ENCODE results near the gene PTCH2.

PTCH2 gene

GRCh38 chr1:44807364-44808062 is 35.5 kb downstream of the PTCH2 start:
- WGBS, result 37% methylated on average over 16 of the region's 16 CpGs
- peaks cover 30% of the 10 kb centered on the region for H3K4me1 ChIP-seq (ENCODE audit: insufficient read depth, low read length)
- peaks cover 29% of the 10 kb centered on the region for H3K36me3 ChIP-seq (ENCODE audit: insufficient read depth, low read length)
- peak overlapping the region; percentile 6; the same call in 1 of the 2 replicates for H3K4me3 ChIP-seq (ENCODE audit: low read length)
- no peaks in the 10 kb centered on the region for H3K27me3 ChIP-seq (ENCODE audit: insufficient read depth, low read length)
- H3K27ac ChIP-seq (ENCODE audit: low read depth, low read length), result peak overlapping the region; percentile 99
- H3K9ac ChIP-seq (ENCODE audit: low read depth, low read length), result peak overlapping the region; percentile 85
- H3K9me3 ChIP-seq (ENCODE audit: insufficient read depth, low read depth, low read length), result no peaks in the 10 kb centered on the region

- 79% methylated on average over 7 of the region's 7 CpGs for WGBS
- H3K4me1 ChIP-seq (ENCODE audit: insufficient read depth, low read length), result peaks cover 30% of the 10 kb centered on the region
- H3K27ac ChIP-seq (ENCODE audit: low read depth, low read length), result peak within 1 kb of the TSS; percentile 99
- peak within 1 kb of the TSS; percentile 6; the same call in 1 of the 2 replicates for H3K4me3 ChIP-seq (ENCODE audit: low read length)
- H3K27me3 ChIP-seq (ENCODE audit: insufficient read depth, low read length), result no peaks in the 10 kb centered on the region
- peak within 1 kb of the TSS; percentile 85 for H3K9ac ChIP-seq (ENCODE audit: low read depth, low read length)
- peaks cover 29% of the 10 kb centered on the region for H3K36me3 ChIP-seq (ENCODE audit: insufficient read depth, low read length)
- no peaks in the 10 kb centered on the region for H3K9me3 ChIP-seq (ENCODE audit: insufficient read depth, low read depth, low read length)
These were observed 36.2 kb downstream of the PTCH2 start, which contains the start of gene DYNLT4 for GRCh38 chr1:44806704-44807363. TSS of gene DYNLT4 (minus strand) at chr1:44807351. CDS start at chr1:44806668, 683 bp downstream.

GRCh38 chr1:44806025-44806703 is 36.9 kb downstream of the PTCH2 start:
- no peak overlapping the region for H3K4me3 ChIP-seq (ENCODE audit: low read length)
- H3K27ac ChIP-seq (ENCODE audit: low read depth, low read length), result peak overlapping the region; percentile 99
- no peaks in the 10 kb centered on the region for H3K9me3 ChIP-seq (ENCODE audit: insufficient read depth, low read depth, low read length)
- 97% methylated on average over 70 of the region's 70 CpGs for WGBS
- peaks cover 29% of the 10 kb centered on the region for H3K36me3 ChIP-seq (ENCODE audit: insufficient read depth, low read length)
- H3K9ac ChIP-seq (ENCODE audit: low read depth, low read length), result peak overlapping the region; percentile 85
- H3K4me1 ChIP-seq (ENCODE audit: insufficient read depth, low read length), result peaks cover 30% of the 10 kb centered on the region
- no peaks in the 10 kb centered on the region for H3K27me3 ChIP-seq (ENCODE audit: insufficient read depth, low read length)

- peaks cover 30% of the 10 kb centered on the region for H3K4me1 ChIP-seq (ENCODE audit: insufficient read depth, low read length)
- H3K9me3 ChIP-seq (ENCODE audit: insufficient read depth, low read depth, low read length), result no peaks in the 10 kb centered on the region
- 95% methylated on average over 20 of the region's 20 CpGs for WGBS
- peak overlapping the region; percentile 29; the same call in 1 of the 2 replicates for H3K27ac ChIP-seq (ENCODE audit: low read depth, low read length)
- 0 out of 2 replicates have a peak, but pooled peaks cover 5% of the 10 kb centered on the region for H3K27me3 ChIP-seq (ENCODE audit: insufficient read depth, low read length)
- no peak overlapping the region for H3K4me3 ChIP-seq (ENCODE audit: low read length)
- H3K36me3 ChIP-seq (ENCODE audit: insufficient read depth, low read length), result peaks cover 29% of the 10 kb centered on the region
- no peak overlapping the region for H3K9ac ChIP-seq (ENCODE audit: low read depth, low read length)
These were observed 37.6 kb downstream of the PTCH2 start for GRCh38 chr1:44805311-44806024.

GRCh38 chr1:44803312-44804095 is 39.5 kb downstream of the PTCH2 start:
- WGBS, result 93% methylated on average over 13 of the region's 13 CpGs
- Histone ChIP-seq H3K9me3 (ENCODE audit: insufficient read depth, low read depth, low read length) (no peaks in the 10 kb centered on the region), H3K4me1 (ENCODE audit: insufficient read depth, low read length) (peaks cover 18% of the 10 kb centered on the region), H3K27me3 (ENCODE audit: insufficient read depth, low read length) (0 out of 2 replicates have a peak, but pooled peaks cover 5% of the 10 kb centered on the region), H3K27ac (ENCODE audit: low read depth, low read length) (no peak overlapping the region), H3K36me3 (ENCODE audit: insufficient read depth, low read length) (peaks cover 29% of the 10 kb centered on the region), H3K4me3 (ENCODE audit: low read length) (no peak overlapping the region), H3K9ac (ENCODE audit: low read depth, low read length) (no peak overlapping the region)

GRCh38 chr1:44803062-44803311 is 40.1 kb downstream of the PTCH2 start:
- Histone ChIP-seq H3K27me3 (ENCODE audit: insufficient read depth, low read length) (0 out of 2 replicates have a peak, but pooled peaks cover 5% of the 10 kb centered on the region), H3K27ac (ENCODE audit: low read depth, low read length) (no peak overlapping the region), H3K4me3 (ENCODE audit: low read length) (no peak overlapping the region), H3K36me3 (ENCODE audit: insufficient read depth, low read length) (peaks cover 29% of the 10 kb centered on the region), H3K9me3 (ENCODE audit: insufficient read depth, low read depth, low read length) (no peaks in the 10 kb centered on the region), H3K4me1 (ENCODE audit: insufficient read depth, low read length) (peaks cover 14% of the 10 kb centered on the region), H3K9ac (ENCODE audit: low read depth, low read length) (no peak overlapping the region)
- 99% methylated on average over 9 of the region's 9 CpGs for WGBS

- 0 out of 2 replicates have a peak, but pooled peaks cover 5% of the 10 kb centered on the region for H3K27me3 ChIP-seq (ENCODE audit: insufficient read depth, low read length)
- peaks cover 9% of the 10 kb centered on the region for H3K4me1 ChIP-seq (ENCODE audit: insufficient read depth, low read length)
- H3K9ac ChIP-seq (ENCODE audit: low read depth, low read length), result no peak overlapping the region
- H3K4me3 ChIP-seq (ENCODE audit: low read length), result no peak overlapping the region; the same call in 1 of the 2 replicates
- 80% methylated on average over 13 of the region's 13 CpGs for WGBS
- H3K36me3 ChIP-seq (ENCODE audit: insufficient read depth, low read length), result peaks cover 29% of the 10 kb centered on the region
- H3K9me3 ChIP-seq (ENCODE audit: insufficient read depth, low read depth, low read length), result no peaks in the 10 kb centered on the region
- no peak overlapping the region for H3K27ac ChIP-seq (ENCODE audit: low read depth, low read length)
These were observed 40.6 kb downstream of the PTCH2 start for GRCh38 chr1:44802306-44803061.

GRCh38 chr1:44801491-44802305 is 41.4 kb downstream of the PTCH2 start:
- H3K4me3 ChIP-seq (ENCODE audit: low read length), result no peak overlapping the region; the same call in 1 of the 2 replicates
- H3K27me3 ChIP-seq (ENCODE audit: insufficient read depth, low read length), result 0 out of 2 replicates have a peak, but pooled peaks cover 5% of the 10 kb centered on the region
- H3K9ac ChIP-seq (ENCODE audit: low read depth, low read length), result no peak overlapping the region
- no peaks in the 10 kb centered on the region for H3K9me3 ChIP-seq (ENCODE audit: insufficient read depth, low read depth, low read length)
- peaks cover 1% of the 10 kb centered on the region; the same call in 1 of the 2 replicates for H3K4me1 ChIP-seq (ENCODE audit: insufficient read depth, low read length)
- H3K27ac ChIP-seq (ENCODE audit: low read depth, low read length), result no peak overlapping the region
- WGBS, result 80% methylated on average over 13 of the region's 13 CpGs
- H3K36me3 ChIP-seq (ENCODE audit: insufficient read depth, low read length), result peaks cover 29% of the 10 kb centered on the region

GRCh38 chr1:44799770-44800584 is 43.1 kb downstream of the PTCH2 start, which contains the start of gene PLK3:
TSS of gene PLK3 (plus strand) at chr1:44800377. CDS start at chr1:44800464, 87 bp downstream.
- Histone ChIP-seq H3K4me3 (ENCODE audit: low read length) (peak within 1 kb of the TSS; percentile 62), H3K9me3 (ENCODE audit: insufficient read depth, low read depth, low read length) (no peaks in the 10 kb centered on the region), H3K4me1 (ENCODE audit: insufficient read depth, low read length) (no peaks in the 10 kb centered on the region), H3K9ac (ENCODE audit: low read depth, low read length) (peak within 1 kb of the TSS; percentile 88), H3K27ac (ENCODE audit: low read depth, low read length) (peak within 1 kb of the TSS; percentile 98), H3K36me3 (ENCODE audit: insufficient read depth, low read length) (peaks cover 21% of the 10 kb centered on the region), H3K27me3 (ENCODE audit: insufficient read depth, low read length) (0 out of 2 replicates have a peak, but pooled peaks cover 5% of the 10 kb centered on the region)
- WGBS, result under 1% methylated on average over 79 of the region's 79 CpGs

Data from HUES64 (cell line).